Activated CD8-positive, alpha-beta memory T cell treated with anti-CD3 and anti-CD28 coated beads, Interleukin-2, amount 50 U/mL, for 1 hour (primary cell): Measurements from ENCODE around the gene CABP1.

Experiments
- DNase-seq: peaks from one replicate; pipeline ENCODE4 v3.0.0-alpha.2; 2020; ENCODE audit errors: extremely low read depth

Gene CABP1

DNA sequence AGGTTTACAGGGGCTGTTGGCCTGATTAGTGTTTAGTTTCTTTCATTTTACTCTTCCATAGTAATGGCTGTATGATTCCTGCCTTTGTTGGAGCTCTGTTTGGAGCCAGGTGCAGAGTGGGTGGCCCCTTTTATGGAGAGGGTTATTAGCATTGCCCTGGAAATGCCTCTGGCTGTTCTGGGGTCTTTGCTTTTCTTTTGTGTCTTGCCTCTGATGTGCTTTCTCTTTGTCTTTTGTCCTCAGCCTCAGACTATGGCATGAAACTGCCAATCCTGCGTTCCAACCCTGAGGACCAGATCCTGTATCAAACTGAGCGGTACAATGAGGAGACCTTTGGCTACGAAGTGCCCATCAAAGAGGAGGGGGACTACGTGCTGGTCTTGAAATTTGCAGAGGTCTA lies 53.4 kb downstream of the CABP1 start:
- no peak for DNase-seq

DNA sequence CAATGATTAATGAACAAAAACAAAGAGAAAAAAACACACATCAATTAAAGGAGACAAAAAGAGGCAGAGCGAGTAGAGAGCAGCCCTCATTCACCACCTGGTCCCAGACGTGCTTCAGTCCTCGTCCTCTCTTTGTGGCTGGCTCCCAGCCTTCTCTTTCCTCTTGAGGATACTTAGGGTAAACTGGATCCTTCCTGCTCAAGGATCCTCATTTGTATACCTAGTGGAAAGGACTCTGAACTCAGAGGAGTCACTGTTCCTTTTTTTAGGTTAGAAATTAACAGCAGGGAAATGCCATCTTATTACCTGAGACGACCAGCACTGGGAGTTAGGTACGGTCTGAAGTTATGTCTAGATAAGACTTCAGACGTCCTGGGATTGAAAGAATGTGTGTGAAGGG lies 56.2 kb downstream of the CABP1 start:
- no peak for DNase-seq

DNA sequence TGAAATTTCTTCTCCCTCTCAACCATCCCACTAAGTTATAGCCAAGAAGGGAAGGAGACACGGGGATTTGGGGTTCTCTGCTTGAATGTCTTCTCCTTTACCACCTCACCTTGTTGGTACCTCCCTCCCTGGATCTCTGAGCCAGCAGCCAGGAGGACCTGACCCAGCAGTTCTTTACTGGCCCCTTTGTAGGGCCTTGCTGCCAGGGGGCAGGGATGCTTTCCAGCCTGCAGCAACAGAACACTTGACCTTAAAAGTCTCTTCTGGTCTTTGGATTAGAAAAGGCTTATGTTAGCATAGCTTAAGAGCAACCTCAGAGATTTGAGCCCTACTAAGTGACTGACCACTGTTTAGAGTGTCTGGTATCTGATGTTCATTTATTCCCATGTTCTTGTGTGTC lies 56.9 kb downstream of the CABP1 start:
- DNase-seq, result no peak

DNA sequence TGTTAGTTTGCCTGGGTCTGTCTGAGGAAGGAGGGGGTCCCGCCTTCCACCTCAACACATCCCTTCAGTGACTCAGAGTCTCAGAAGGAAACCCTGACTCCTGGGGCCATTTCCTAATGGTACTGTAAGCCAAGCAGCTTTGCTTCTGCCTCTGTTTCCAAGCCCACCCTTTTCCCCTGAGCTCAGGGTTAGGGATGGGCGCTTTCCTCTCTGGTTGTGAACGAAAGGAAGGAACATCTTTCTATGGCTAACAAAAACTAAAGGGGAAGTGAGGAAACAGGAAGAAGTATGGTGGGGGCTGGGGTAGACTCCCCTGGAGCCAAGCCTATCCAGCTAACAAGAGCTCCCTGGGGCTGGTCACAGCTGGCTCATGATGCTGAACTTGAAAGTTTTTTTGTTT lies 58.2 kb downstream of the CABP1 start:
- DNase-seq, result no peak

DNA sequence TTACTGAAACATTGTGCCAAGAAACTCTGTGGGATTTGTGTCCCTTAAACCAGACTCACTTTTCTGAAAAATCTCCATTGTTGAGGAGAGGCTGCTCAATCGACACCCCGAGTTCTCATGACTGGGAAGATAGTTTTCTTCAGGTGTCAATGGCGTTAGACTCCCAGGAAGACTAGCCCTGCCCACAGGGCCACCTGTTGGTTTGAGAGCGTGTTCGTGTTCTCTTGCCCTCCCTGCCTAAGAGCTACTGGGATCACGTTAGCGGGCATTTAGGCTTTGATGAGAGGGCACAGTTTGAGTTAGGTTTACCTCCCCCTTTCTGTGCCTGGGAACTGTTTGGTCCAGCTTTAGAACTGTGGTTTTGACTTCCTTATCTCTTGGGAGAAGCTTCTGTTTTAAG lies 59.1 kb downstream of the CABP1 start:
- no peak for DNase-seq

DNA sequence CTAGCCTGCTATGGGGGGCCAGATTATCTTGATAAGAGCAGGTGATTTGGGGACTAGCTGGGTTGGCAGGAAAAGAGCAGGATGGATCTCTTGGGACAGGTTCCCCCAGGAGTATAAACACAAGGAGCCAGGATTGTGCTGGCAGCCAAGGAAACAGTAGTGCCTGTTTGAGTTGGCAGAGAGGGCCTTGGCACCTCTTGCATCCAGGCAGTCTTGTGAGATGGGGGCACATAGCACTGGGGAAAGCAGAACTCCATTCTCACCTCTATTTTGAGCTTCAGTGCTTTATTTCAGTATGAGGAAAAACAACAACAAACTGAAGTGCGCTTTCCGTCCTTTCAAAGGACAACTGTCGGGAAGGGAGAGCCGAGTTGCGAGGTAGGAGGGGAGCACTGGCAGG lies 60.5 kb downstream of the CABP1 start:
- no peak for DNase-seq

DNA sequence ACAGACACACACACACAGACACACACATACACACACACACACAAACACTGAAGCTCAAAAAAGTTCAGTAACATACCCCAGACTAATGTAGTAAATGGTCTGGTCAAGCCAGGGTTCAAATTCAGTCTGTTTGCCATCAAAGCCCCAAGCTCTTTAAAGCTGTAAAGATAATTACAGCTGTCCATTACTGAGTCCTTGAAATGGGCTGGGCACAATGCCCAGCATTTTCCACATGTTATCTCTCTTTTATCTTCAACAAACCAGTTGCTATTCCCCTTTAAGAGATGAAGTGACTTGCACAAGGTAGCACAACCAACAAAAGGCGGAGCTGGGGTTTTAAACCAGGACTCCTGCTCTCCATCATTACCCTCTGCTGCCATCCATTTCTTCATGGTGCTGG lies 62.2 kb downstream of the CABP1 start:
- DNase-seq, result no peak

DNA sequence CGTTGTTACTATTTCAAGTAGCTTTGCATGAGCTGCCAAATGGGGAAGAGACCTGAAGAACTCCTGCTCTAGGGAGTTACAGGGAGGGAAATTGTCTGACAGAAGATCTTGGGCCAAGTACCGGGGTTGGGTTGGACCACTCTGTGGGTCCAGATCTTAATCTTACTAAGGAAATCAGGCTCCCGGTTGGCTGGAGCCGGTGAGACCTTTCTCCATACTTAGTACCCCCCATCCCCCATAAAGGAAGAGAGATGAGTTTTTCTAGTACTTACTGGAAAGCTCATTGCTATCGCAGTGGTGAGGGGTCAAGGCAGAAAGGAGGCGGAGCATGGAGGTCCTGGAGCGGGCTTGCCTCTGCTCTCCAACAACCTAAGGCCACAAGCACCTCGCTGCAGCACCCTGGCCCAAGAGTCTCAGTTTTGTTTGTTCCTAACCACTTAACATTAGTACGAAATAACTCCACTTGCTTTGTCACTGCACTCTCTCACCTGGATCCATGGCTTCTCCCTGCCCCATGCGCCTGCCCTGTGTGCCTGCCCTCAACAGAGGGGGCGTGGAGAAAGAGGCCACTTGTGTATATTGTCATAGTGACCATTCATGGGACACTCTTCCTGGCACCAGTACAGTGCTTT lies 63.0 kb downstream of the CABP1 start:
- no peak for DNase-seq

DNA sequence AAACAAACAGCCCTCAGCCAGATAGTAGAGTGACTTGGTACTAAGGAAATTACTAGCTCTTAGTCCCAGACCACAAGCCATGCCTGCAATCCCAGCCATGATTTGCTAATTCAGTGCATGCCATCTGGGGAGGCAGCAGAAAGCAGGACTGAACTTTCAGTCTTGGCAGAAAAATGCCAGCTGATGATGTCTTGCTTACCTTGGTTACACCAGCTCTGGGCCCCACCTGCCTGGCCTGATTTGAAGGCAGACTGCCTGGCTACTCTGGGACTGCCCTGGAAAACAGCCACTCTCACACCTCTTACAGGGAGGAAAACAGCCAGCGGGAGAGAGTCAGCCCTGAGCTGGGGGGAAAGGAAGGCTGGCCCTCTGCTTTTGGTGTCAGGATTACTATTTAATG lies 65.2 kb downstream of the CABP1 start:
- no peak for DNase-seq

DNA sequence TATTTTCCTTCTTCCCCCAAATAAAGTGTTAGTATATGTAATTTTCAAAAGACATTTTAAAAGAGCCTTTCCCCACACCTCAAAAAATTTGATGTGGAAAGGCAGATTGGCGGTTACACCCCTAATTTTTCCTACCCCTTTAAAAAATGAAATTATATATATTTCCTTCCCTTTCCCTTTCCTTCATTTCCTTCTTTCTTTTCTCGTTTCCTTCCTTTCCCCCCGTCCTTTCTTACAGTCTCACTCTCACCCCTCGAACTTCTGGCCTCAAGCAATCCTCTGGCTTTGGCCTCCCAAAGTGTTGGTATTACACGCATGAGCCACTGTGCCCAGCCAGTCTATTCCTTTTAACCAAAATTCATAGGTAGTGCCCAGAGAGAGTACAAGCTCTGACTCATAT lies 65.6 kb downstream of the CABP1 start:
- no peak for DNase-seq

DNA sequence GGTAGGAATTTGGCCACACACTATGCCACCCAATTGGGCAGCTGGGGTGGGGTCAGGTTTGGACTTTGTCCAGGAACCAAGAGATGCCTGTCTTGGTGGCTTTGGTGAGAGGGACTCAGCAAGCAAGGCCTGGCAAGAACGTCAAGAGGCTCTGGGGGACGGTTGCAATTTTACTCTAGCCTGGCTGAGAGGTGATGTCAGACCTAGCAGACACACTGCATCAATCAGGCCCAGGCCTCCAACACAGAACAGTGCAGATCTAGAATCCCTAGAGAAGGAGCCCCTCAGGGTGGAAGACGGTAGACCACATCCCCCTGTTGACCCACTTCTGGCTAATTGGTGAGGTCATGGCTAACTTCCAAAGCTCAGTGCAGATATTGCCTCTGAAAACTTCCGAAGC lies 68.2 kb downstream of the CABP1 start:
- no peak for DNase-seq

DNA sequence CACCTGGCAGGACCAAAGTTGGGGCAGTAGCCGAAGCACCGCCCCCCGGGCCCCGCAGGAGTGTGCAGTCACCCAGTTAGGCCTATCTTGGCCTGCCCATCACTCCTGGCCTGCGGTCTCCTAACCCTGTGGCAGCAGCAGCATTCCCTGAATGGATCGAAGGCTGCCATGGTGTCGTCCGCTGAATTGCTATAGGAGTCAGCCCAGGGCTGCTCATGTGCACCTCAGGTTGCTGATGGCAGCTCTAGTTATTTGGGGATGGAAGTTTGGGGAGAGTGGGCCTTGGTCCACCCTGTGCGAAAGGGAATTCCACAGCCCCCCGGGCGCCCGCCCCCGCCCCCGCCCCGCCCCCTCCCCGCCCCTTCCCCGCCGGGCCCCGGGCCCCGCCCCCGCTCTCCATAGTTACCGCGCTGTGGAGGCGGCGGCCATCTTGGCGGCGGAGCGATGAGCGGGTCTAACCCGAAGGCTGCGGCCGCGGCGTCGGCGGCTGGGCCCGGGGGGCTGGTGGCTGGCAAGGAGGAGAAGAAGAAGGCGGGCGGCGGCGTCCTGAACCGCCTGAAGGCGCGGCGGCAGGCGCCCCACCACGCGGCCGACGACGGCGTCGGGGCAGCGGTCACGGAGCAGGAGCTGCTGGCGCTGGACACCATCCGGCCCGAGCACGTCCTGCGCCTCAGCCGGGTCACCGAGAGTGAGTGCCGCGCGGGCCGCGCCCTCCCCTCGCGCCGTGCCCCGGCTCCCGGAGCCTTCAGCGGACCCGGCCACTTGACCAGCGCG lies 69.8 kb downstream of the CABP1 start, which contains the start of gene UNC119B:
Gene UNC119B (plus strand): TSS at position 428 of the 774 bp plus-strand sequence. CDS start 17 bp downstream, at position 445.
- DNase-seq, result peak; percentile 40

DNA sequence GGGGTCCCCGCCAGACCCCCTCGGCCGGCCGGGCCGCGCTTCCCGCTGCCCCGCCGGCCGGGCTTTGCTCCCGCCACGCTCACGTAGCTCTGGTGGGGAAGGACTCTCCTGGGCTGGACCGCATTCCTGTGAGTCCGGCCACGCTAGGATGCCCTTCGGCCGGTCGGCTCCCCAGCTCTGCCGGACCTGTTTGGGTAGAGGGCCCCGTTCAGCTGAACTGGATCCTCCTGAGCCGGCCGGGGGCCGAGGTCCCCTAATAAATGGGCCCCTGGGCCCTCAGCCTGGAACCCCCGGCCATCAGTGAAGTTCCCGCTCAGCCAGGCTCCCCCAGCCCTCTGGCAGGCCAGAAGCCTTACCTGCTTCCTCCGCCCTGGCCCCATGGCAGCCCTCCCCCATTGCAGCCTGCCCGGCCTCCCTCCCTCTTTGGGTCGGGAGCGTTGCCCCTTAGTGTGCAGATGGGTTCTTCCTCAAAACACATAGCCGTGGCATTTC lies 70.4 kb downstream of the CABP1 start:
- DNase-seq, result no peak

DNA sequence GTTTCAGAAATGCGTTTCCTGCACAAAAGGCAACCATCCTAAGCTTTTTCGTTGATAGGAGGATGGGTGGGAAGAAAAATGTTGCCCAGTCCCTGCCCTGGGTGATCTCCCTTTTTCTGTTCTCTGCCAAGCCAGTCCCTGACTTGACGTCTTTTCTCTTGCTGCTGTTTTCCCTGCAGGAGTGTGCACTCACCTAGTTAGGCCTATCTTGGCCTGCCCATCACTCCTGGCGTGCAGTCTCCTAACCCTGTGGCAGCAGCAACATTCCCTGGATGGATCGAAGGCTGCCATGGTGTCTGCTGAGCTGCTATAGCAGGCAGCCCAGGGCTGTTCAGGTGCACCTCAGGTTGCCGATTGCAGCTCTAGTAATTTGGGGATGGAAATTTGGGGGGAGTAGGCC lies 71.0 kb downstream of the CABP1 start:
- DNase-seq, result no peak

DNA sequence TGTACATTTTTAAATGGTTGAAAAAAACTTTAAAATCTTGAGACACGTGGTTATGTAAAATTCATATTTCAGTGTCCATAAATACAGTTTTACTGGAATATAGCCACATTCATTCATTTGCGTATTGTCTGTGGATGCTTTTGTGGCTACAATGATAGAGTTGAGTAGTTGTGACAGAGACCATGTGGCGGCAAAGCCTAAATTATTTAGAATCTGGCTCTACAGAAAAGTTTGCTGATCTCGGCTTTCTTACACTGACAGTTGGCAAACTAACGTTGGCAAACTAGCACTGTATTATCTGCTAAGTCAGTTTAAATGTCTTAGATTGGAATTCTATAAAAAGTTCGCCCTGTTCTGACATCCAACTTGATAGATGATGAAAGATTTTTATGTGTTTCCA lies 72.2 kb downstream of the CABP1 start:
- no peak for DNase-seq

DNA sequence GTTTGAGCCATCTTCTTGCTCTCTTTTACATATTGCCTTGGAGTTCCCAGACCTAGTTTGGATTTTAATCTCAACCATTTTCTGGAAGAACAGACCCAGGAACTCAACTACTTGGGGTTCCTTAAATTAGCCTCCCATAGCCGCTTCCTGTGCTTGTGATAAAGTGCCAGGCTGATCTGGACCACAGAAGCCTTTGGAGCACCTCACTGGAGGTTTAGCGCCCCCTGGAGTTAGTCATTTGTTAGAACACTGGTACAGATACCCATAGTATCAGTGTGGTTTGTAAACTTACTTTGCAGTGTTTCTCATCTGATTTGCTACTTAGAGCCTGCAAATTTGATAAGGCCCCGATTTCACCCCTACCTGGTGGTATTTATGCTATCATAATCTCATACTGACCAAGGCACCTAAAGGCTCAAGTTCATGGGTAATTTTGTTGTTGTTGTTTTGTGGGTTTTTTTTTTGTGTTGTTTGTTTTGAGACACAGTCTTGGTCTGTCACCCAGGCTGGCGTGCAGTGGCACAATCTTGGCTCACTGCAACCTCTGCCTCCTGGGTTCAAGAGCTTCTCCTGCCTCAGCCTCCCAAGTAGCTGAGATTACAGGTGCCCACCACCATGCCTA lies 73.5 kb downstream of the CABP1 start:
- DNase-seq, result peak; percentile 77
